Measurements from ENCODE around the gene RYK.
A peak's percentile ranks its signal among the peaks of the same experiment; 100 is the strongest.

Gene RYK

GRCh38 chr3:134267996-134268395 lies 17.3 kb upstream of the RYK start:
- TF ChIP-seq EP300 (IDR thresholded peaks at IDR 0.05; ENCODE audit: borderline replicate concordance) (no peak), CEBPB (IDR thresholded peaks at IDR 0.05) (no peak), YY1 (IDR thresholded peaks at IDR 0.05; ENCODE audit: low read depth) (no peak), EGR1 (IDR thresholded peaks at IDR 0.05) (no peak), TEAD4 (IDR thresholded peaks at IDR 0.05) (no peak), NFIC (IDR thresholded peaks at IDR 0.05) (no peak), REST (IDR thresholded peaks at IDR 0.05; ENCODE audit: low read depth) (no peak), MAX (IDR thresholded peaks at IDR 0.05) (no peak), TCF12 (IDR thresholded peaks at IDR 0.05; ENCODE audit: low read depth) (no peak), RAD21 (IDR thresholded peaks at IDR 0.05; ENCODE audit: low read depth) (no peak), TAF1 (IDR thresholded peaks at IDR 0.05; ENCODE audit: low read depth) (no peak), FOXM1 (IDR thresholded peaks at IDR 0.05; ENCODE audit: borderline replicate concordance, low read depth) (no peak), CREB1 (IDR thresholded peaks at IDR 0.05; ENCODE audit: low read depth) (no peak), ZBTB7A (IDR thresholded peaks at IDR 0.05; ENCODE audit: low read depth) (no peak), USF1 (IDR thresholded peaks at IDR 0.05) (no peak)

- TF ChIP-seq EP300 (IDR thresholded peaks at IDR 0.05; ENCODE audit: borderline replicate concordance) (peak; percentile 61; the same call in 1 of the 2 replicates), MAX (IDR thresholded peaks at IDR 0.05) (peak; percentile 51), NFIC (IDR thresholded peaks at IDR 0.05) (no peak; the same call in 1 of the 2 replicates), FOXM1 (IDR thresholded peaks at IDR 0.05; ENCODE audit: borderline replicate concordance, low read depth) (no peak), RAD21 (IDR thresholded peaks at IDR 0.05; ENCODE audit: low read depth) (no peak), TEAD4 (IDR thresholded peaks at IDR 0.05) (peak; percentile 70), REST (IDR thresholded peaks at IDR 0.05; ENCODE audit: low read depth) (no peak), CEBPB (IDR thresholded peaks at IDR 0.05) (peak; percentile 96), TAF1 (IDR thresholded peaks at IDR 0.05; ENCODE audit: low read depth) (no peak), ZBTB7A (IDR thresholded peaks at IDR 0.05; ENCODE audit: low read depth) (no peak), CREB1 (IDR thresholded peaks at IDR 0.05; ENCODE audit: low read depth) (no peak), YY1 (IDR thresholded peaks at IDR 0.05; ENCODE audit: low read depth) (0 out of 2 replicates have a peak, but pooled peaks have one; percentile 32), USF1 (IDR thresholded peaks at IDR 0.05) (peak; percentile 69), EGR1 (IDR thresholded peaks at IDR 0.05) (no peak), TCF12 (IDR thresholded peaks at IDR 0.05; ENCODE audit: low read depth) (peak; percentile 71)
Observed at GRCh38 chr3:134260987-134261386, 10.3 kb upstream of the RYK start.

GRCh38 chr3:134258761-134259347 lies 8.2 kb upstream of the RYK start:
- TF ChIP-seq TCF12 (IDR thresholded peaks at IDR 0.05; ENCODE audit: low read depth): no peak
- no peak for TF ChIP-seq YY1 (IDR thresholded peaks at IDR 0.05; ENCODE audit: low read depth)
- TF ChIP-seq MAX (IDR thresholded peaks at IDR 0.05): no peak
- no peak for TF ChIP-seq EGR1 (IDR thresholded peaks at IDR 0.05)
- no peak for TF ChIP-seq USF1 (IDR thresholded peaks at IDR 0.05)
- TF ChIP-seq NFIC (IDR thresholded peaks at IDR 0.05): no peak
- TF ChIP-seq TAF1 (IDR thresholded peaks at IDR 0.05; ENCODE audit: low read depth): no peak
- no peak for TF ChIP-seq REST (IDR thresholded peaks at IDR 0.05; ENCODE audit: low read depth)
- TF ChIP-seq TEAD4 (IDR thresholded peaks at IDR 0.05): no peak
- no peak for TF ChIP-seq CEBPB (IDR thresholded peaks at IDR 0.05)
- no peak for TF ChIP-seq EP300 (IDR thresholded peaks at IDR 0.05; ENCODE audit: borderline replicate concordance)
- no peak for TF ChIP-seq CREB1 (IDR thresholded peaks at IDR 0.05; ENCODE audit: low read depth)

Measured in Ishikawa (cell line).